GM18526 (cell line): ENCODE results near the gene STXBP5.

Experiments
- POLR2A ChIP-seq: IDR thresholded peaks from 3 replicates; pipeline ENCODE4 v1.6.1; 2011; ENCODE audit not compliant: insufficient read length; ENCODE audit errors: extremely low read depth

The STXBP5 gene

GRCh38 chr6:147384737-147385710 lies 180.8 kb downstream of the STXBP5 start:
- no peak for TF ChIP-seq POLR2A

- TF ChIP-seq POLR2A: no peak
These were observed 185.2 kb downstream of the STXBP5 start for GRCh38 chr6:147389463-147389862.

GRCh38 chr6:147390909-147391536 lies 186.8 kb downstream of the STXBP5 start:
- TF ChIP-seq POLR2A: no peak

- TF ChIP-seq POLR2A: no peak
These were observed 188.9 kb downstream of the STXBP5 start for GRCh38 chr6:147392917-147393625.

DNA sequence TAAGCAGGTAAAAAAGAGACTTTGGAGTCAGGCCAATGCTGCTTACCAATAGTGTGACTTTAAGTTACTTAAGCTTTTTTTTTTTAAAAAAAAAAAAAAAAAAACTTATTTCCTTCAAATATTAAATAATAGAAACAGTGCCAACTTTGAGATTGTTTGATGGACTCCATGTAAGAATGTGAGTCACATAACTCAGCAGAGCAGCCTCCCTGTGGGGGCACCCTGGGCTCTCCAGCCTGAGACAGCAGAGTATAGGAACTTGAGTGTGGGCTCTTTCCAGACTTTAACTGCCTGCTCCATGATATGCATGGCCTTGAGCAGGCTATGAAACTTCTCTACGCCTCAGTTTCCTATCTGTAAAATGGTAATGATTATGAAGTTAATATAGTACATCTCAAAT lies 190.9 kb downstream of the STXBP5 start:
- no peak for TF ChIP-seq POLR2A

GRCh38 chr6:147397306-147397705 lies 193.1 kb downstream of the STXBP5 start:
- no peak for TF ChIP-seq POLR2A

DNA sequence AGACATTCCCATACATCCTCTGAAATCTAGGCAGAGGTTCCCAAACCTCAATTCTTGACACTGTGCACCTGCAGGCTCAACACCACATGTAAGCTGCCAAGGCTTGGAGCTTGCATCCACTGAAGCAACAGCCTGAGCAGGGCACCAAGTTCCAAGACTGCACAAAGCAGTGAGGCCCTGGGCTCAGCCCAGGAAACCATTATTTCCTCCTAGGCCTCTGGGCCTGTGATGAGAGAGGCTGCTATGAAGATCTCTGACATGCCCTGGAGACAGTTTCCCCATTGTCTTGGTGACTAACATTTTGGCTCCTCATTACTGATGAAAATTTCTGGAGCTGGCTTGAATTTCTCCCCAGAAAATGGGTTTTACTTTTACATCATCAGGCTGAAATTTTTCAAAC lies 196.8 kb downstream of the STXBP5 start:
- no peak for TF ChIP-seq POLR2A

GRCh38 chr6:147401779-147402178 lies 197.6 kb downstream of the STXBP5 start:
- TF ChIP-seq POLR2A: no peak

DNA sequence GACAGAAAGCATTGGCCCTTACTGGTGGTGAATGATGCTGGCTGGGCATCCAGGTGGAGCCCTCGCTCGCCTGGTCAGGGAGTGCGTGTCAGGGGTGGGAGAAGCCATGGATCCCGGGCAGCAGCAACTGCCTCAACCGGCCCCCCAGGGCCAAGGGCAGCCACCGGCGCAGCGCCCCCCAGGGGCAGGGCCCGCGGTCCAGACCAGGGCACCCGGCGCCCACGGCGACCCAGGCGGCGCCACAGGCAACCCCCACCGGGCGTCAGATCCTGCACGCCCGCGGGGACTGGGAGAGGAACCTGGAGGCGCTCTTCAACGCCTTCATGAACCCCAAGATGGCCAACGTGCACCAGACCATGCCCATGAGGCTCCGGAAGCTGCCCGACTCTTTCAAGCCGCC lies 202.6 kb downstream of the STXBP5 start:
- TF ChIP-seq POLR2A: no peak

DNA sequence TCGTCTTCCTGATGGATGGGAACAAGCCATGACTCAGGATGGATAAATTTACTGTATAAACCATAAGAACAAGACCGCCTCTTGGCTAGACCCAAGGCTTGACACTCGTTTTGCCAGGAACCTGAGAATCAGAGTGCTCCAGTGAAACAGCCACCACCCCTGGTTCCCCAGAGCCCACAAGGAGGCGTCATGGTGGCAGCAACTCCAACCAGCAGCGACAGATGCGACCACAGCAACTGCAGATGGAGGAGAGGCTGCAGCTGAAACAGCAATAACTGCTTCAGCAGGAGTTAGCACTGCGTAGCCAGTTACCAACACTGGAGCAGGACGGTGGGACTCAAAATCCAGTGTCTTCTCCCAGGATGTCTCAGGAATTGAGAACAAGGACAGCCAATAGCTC lies 203.4 kb downstream of the STXBP5 start:
- no peak for TF ChIP-seq POLR2A

DNA sequence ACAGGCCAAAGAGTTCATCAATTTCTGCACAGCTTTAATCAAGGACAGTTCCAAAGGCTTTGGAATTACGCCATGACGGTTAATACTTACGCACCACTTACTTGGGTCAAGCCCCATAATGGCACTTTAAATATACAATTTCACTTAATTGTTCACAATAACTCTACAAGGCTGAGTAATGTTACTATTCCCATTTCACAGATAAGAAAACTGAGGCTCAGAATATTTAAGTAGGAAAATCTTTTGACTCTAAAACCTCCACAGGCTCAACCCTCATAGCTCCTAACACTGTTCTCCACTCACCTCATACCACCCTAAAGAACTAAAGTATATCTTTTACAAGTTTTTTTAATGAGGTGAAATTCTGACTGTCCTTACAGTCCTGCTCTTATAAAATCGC lies 212.4 kb downstream of the STXBP5 start:
- TF ChIP-seq POLR2A: no peak

- TF ChIP-seq POLR2A: no peak
These were observed 213.7 kb downstream of the STXBP5 start for GRCh38 chr6:147417954-147418353.

DNA sequence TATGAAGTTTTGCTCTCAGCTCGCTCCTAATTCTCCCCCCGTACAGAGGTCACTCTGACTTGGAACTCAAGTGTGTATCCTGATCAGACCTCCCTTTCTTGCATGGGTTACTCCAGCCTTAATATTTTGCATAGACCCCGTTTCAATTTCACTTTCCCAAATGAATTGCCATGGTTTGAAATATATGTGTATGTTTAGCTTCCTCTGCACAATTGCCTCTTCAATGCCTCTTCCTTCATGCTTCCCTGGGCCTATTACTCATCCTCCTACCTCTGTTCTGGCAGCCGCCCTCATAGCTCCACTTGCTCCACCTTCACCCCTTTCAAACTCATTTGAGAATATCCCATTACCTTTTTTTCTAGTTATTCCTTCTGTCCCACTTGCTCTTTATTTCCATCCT lies 214.3 kb downstream of the STXBP5 start:
- no peak for TF ChIP-seq POLR2A

DNA sequence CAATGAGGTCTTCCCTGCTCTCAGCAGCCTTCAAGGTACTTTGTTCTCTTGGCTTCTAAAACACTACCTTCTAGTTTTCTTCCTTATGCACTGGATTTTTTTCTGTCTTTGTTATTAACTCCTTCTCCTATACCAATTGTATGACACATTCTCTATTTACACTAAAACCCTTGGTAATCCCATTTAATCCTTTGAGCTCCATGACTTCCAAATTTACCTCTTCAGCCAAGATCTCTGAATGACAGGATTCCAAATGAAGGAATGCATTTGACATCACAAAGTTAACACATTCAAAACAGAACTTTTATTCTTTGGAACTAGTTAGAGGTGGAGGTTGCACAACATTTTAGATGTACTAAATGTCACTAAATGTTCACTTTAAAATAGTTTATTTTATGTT lies 217.7 kb downstream of the STXBP5 start:
- no peak for TF ChIP-seq POLR2A

GRCh38 chr6:147423111-147423510 lies 218.9 kb downstream of the STXBP5 start:
- no peak for TF ChIP-seq POLR2A

DNA sequence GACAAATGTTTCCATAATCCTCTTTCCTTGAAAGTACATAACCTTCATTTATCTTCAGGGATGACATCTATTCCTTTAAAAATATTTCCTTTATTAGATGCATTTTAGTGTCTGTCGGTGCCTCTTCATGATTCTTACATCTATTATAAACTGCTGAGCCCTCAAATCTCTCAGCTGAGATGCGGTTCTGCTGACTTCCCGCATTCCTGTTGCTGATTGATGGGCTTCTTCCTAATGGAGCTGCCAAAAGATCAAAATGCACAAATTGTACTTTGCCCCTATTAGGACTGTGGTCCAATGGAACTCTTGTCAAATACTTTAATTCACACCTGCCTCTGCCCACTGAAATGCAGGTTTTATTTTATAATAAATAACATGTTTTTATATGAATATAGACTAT lies 225.6 kb downstream of the STXBP5 start:
- TF ChIP-seq POLR2A: no peak
